Measurements from ENCODE around the gene PLEKHM3.

Gene PLEKHM3

DNA sequence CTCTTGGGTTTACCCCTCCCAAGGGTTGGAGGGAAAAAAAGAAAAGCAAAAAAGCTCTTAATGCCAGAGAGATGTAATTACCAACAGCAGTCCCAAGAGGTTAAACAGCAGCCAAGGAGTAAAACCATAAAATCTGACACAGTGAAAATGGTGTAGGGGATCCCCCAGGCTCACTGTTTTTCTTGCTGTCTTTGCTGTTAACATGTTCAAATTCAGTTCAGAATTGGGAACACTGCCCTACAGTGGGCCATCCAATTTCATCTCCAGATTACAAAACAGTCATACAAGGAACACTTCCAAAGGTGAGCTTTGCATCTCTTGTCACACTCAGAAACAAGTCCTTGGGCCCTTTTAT lies 54.5 kb downstream of the PLEKHM3 start:
- no peak for TF ChIP-seq TCF12 (IDR thresholded peaks at IDR 0.05; ENCODE audit: low read depth)
- TF ChIP-seq TAF1 (IDR thresholded peaks at IDR 0.05; ENCODE audit: low read depth): no peak
- TF ChIP-seq CREB1 (IDR thresholded peaks at IDR 0.05; ENCODE audit: low read depth): no peak

DNA sequence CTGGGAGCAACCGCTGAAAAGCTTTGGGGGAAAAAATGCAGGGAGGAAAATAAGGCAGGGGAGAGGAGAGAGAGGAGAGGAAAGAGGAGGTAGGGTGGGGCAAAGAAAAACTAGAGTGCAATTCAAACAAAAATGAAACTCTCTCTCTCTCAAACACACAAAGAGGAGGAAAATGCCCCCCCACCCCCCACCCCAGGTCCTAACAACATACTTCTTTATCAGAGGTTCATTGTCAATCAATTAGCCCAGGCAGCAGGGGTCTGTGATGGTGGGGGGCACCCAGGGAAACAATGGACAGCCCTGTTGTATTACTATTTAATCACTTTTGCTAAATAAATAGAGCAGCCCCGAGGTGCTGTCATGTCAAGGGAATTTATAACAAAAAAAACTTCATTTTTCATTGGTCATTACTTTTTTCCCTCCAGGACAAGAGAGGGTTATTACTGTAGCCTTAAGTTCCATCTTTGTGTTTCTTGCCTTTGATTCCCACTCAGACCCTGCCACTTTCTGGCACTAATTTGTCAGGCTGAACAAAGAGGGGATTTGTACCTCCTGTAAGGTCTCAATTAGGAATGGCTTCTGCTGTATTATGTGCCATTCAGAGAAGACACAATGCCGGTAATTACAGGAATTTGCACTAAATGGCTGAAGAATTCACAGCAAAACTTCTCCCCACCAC lies 55.0 kb downstream of the PLEKHM3 start:
- TF ChIP-seq, protein P1, sequence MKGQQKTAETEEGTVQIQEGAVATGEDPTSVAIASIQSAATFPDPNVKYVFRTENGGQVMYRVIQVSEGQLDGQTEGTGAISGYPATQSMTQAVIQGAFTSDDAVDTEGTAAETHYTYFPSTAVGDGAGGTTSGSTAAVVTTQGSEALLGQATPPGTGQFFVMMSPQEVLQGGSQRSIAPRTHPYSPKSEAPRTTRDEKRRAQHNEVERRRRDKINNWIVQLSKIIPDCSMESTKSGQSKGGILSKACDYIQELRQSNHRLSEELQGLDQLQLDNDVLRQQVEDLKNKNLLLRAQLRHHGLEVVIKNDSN (IDR thresholded peaks at IDR 0.05): no peak
- TF ChIP-seq, protein P2, sequence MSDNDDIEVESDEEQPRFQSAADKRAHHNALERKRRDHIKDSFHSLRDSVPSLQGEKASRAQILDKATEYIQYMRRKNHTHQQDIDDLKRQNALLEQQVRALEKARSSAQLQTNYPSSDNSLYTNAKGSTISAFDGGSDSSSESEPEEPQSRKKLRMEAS (IDR thresholded peaks at IDR 0.05): no peak
- TF ChIP-seq, protein P3, sequence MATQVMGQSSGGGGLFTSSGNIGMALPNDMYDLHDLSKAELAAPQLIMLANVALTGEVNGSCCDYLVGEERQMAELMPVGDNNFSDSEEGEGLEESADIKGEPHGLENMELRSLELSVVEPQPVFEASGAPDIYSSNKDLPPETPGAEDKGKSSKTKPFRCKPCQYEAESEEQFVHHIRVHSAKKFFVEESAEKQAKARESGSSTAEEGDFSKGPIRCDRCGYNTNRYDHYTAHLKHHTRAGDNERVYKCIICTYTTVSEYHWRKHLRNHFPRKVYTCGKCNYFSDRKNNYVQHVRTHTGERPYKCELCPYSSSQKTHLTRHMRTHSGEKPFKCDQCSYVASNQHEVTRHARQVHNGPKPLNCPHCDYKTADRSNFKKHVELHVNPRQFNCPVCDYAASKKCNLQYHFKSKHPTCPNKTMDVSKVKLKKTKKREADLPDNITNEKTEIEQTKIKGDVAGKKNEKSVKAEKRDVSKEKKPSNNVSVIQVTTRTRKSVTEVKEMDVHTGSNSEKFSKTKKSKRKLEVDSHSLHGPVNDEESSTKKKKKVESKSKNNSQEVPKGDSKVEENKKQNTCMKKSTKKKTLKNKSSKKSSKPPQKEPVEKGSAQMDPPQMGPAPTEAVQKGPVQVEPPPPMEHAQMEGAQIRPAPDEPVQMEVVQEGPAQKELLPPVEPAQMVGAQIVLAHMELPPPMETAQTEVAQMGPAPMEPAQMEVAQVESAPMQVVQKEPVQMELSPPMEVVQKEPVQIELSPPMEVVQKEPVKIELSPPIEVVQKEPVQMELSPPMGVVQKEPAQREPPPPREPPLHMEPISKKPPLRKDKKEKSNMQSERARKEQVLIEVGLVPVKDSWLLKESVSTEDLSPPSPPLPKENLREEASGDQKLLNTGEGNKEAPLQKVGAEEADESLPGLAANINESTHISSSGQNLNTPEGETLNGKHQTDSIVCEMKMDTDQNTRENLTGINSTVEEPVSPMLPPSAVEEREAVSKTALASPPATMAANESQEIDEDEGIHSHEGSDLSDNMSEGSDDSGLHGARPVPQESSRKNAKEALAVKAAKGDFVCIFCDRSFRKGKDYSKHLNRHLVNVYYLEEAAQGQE (IDR thresholded peaks at IDR 0.05; ENCODE audit: low read depth): no peak
- TF ChIP-seq FOXM1 (IDR thresholded peaks at IDR 0.05; ENCODE audit: borderline replicate concordance, low read depth): no peak
- no peak for TF ChIP-seq TCF12 (IDR thresholded peaks at IDR 0.05; ENCODE audit: low read depth)
- no peak for TF ChIP-seq EGR1 (IDR thresholded peaks at IDR 0.05)
- TF ChIP-seq EP300 (IDR thresholded peaks at IDR 0.05; ENCODE audit: borderline replicate concordance): no peak
- TF ChIP-seq NFIC (IDR thresholded peaks at IDR 0.05): no peak
- no peak for TF ChIP-seq TAF1 (IDR thresholded peaks at IDR 0.05; ENCODE audit: low read depth)
- no peak for TF ChIP-seq RAD21 (IDR thresholded peaks at IDR 0.05; ENCODE audit: low read depth)
- no peak for TF ChIP-seq TEAD4 (IDR thresholded peaks at IDR 0.05)
- TF ChIP-seq CREB1 (IDR thresholded peaks at IDR 0.05; ENCODE audit: low read depth): no peak
- no peak for TF ChIP-seq ZBTB7A (IDR thresholded peaks at IDR 0.05; ENCODE audit: low read depth)
- no peak for TF ChIP-seq YY1 (IDR thresholded peaks at IDR 0.05; ENCODE audit: low read depth)

DNA sequence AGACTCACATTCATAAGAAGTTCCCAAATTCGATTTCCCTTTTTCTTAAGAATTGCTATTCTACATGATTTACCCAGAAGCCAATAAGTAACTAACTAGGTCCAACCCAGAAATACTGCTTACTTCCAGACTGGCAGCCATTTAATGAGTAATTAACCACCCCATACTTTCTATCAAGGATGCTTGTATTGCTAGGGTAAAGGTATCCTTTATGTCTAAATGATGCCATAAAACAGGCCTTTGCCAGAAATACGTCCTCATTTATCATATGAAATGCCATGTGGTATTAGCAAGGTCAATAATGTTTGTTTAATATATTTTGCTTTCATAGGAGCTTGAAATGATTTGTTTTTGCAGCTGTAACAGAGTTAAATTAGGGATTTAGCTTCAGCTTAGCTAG lies 56.1 kb downstream of the PLEKHM3 start:
- TF ChIP-seq RAD21 (IDR thresholded peaks at IDR 0.05; ENCODE audit: low read depth) (no peak), YY1 (IDR thresholded peaks at IDR 0.05; ENCODE audit: low read depth) (no peak), TCF12 (IDR thresholded peaks at IDR 0.05; ENCODE audit: low read depth) (no peak), TAF1 (IDR thresholded peaks at IDR 0.05; ENCODE audit: low read depth) (no peak), CEBPB (IDR thresholded peaks at IDR 0.05) (no peak), NFIC (IDR thresholded peaks at IDR 0.05) (no peak), TEAD4 (IDR thresholded peaks at IDR 0.05) (no peak), EGR1 (IDR thresholded peaks at IDR 0.05) (no peak), FOXM1 (IDR thresholded peaks at IDR 0.05; ENCODE audit: borderline replicate concordance, low read depth) (no peak)
- TF ChIP-seq, protein P3 (IDR thresholded peaks at IDR 0.05; ENCODE audit: low read depth): no peak
- TF ChIP-seq, protein P1 (IDR thresholded peaks at IDR 0.05): no peak

DNA sequence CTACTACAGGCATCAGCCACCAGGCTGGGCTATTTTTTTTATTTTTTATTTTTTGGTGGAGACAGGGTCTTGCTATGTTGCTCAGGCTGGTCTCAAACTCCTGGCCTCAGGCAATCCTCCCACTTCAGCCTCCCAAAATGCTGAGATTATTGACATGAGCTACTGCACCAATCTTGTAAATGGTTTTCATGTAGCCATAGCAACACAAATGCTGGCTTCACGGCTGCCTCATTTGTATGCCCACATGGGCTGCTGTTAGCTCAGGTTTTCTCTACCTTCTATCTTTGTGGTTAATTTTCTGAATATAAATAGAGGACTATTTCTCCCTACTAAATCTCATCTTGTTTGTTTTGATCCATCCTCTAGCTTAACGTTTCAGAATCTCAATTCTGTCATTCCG lies 58.2 kb downstream of the PLEKHM3 start:
- TF ChIP-seq, protein P2 (IDR thresholded peaks at IDR 0.05): no peak
- TF ChIP-seq NFIC (IDR thresholded peaks at IDR 0.05): no peak
- TF ChIP-seq, protein P3 (IDR thresholded peaks at IDR 0.05; ENCODE audit: low read depth): no peak
- TF ChIP-seq, protein P1 (IDR thresholded peaks at IDR 0.05): no peak
- TF ChIP-seq RAD21 (IDR thresholded peaks at IDR 0.05; ENCODE audit: low read depth): no peak
